Lower lobe of right lung (tissue), 2 donors: ENCODE measurements around the gene HS6ST1. TPM values are rescaled to one million over a fixed set of nuclear protein-coding genes. Genes with fewer than 3 reads are reported as not detected.

Experiments
- ATAC-seq, 2 donors: fragments of 200-7000 bp; cut with Tn5 transposase; one replicate each; pipeline ENCODE4 v1.9.1; 2020 to 2022; ENCODE audit warnings: mild to moderate bottlenecking in 2 of 2, moderate library complexity in 2 of 2
- DNase-seq: peaks from one replicate; pipeline ENCODE4 v3.0.0-alpha.2; 2020
- H3K27ac ChIP-seq: fragments of 200-600 bp; one replicate; pipeline ENCODE4 v1.8.0; 2022
- H3K27me3 ChIP-seq: fragments of 200-600 bp; one replicate; pipeline ENCODE4 v1.8.0; 2022; ENCODE audit warnings: low read depth
- H3K36me3 ChIP-seq: fragments of 200-600 bp; one replicate; pipeline ENCODE4 v1.8.0; 2022; ENCODE audit warnings: mild to moderate bottlenecking
- H3K4me1 ChIP-seq: fragments of 200-600 bp; one replicate; pipeline ENCODE4 v1.8.0; 2022
- H3K4me3 ChIP-seq: fragments of 200-600 bp; one replicate; pipeline ENCODE4 v1.8.0; 2022; ENCODE audit warnings: mild to moderate bottlenecking
- H3K9me3 ChIP-seq: fragments of 200-600 bp; one replicate; pipeline ENCODE4 v1.8.0; 2022
- CTCF ChIP-seq: fragments of 200-600 bp; IDR thresholded peaks from one replicate; pipeline ENCODE4 v1.8.0; 2022; ENCODE audit warnings: antibody characterized with exemption, mild to moderate bottlenecking
- intact Hi-C: fragments of 100-400 bp; cut with DNase I; formaldehyde crosslinking; loops from one replicate; pipeline ENCODE4 v1.11.0; 2022
- total RNA-seq: library from RNA; stranded (reverse); fragmentation: NEBNext Ultra II Directional; extraction: Animal tissue kit (Norgen Biotek cat#: 25700); gene quantifications from one replicate; pipeline ENCODE4 v1.2.1, GENCODE V29; 2021
- donor health status: DM: no; HTN: yes; CAD: no; lungs with severe emphysema.

The HS6ST1 gene
- total RNA-seq, 1 donor from 2014 or later: 26.3 TPM

DNA sequence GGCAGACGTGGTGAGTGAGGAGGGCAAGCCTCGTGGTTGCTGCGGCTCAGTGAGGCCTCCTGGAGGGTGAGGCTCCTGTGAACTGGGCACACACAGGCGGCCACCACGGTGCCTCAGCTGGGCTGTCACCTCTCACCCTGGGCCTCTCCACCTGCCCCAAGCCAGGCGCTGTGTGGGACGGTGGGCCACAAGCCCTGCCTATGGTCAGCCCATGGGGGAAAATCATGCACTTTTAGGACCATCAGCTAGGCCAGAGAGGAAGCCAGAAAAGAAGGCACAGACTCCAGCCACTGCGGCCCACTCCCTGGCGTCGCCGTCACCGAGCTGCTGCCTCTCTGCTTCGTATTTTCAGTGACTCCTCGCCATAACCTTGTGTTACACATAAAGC, 28.5 kb upstream of the HS6ST1 start:
- Histone ChIP-seq H3K4me3 (no peak overlapping the region), H3K27ac (no peak overlapping the region), H3K27me3 (no peaks in the 10 kb centered on the region), H3K9me3 (peaks cover 4% of the 10 kb centered on the region), H3K36me3 (no peaks in the 10 kb centered on the region), H3K4me1 (peaks cover 22% of the 10 kb centered on the region)
- intact Hi-C loops: no loop called here
- DNase-seq (no peak), ATAC-seq (peak; percentile 20 to 25)
- TF ChIP-seq CTCF: no peak

- intact Hi-C loops: no loop called here
- no peak for TF ChIP-seq CTCF
These were observed 27.9 kb upstream of the HS6ST1 start for GRCh38 chr2:128346291-128347170.

DNA sequence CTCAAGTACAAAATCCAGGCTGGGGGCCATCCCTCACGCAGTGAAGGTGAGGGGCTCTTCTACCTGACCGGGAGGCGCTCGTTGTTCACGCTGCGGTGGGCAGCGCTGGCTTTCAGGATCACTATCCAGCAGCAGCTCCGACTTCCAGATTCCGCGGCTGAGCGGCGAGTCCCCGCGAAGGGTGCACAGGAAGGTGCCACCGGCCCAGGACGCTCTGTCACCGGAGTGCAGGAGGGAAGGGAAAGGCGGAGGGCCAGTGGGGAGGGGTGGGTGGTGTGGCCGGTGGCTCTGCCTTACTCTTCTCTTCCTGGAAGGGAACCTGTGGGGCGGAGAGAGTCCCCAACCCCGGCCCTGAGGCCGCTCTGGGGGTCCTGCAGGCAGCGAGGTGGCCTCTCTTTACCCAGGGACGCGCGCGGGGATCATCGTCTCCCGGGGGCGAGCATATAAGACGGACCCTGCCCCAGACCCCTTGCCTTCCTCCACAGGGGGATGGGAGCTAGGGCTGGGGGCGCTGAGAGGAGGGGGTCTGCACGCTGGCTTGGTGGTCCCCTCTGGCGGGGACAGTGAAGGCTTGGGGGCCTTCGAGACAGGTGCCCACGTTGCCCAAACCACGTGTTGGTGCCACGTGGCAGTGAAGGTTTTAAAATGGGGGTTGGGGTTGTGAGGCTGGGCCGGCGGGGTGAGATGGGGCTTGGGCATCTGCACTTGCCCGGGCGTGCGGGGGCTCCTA, 26.9 kb upstream of the HS6ST1 start:
- DNase-seq (no peak), ATAC-seq (peak in 1 of 2 donors; percentile 18)
- no peaks in the 10 kb centered on the region for H3K9me3 ChIP-seq
- H3K27ac ChIP-seq: no peak overlapping the region
- no peak overlapping the region for H3K4me3 ChIP-seq
- intact Hi-C loops: no loop called here
- H3K36me3 ChIP-seq: no peaks in the 10 kb centered on the region
- H3K27me3 ChIP-seq: no peaks in the 10 kb centered on the region
- TF ChIP-seq CTCF: no peak
- peaks cover 22% of the 10 kb centered on the region for H3K4me1 ChIP-seq

More at GRCh38 chr2:128346291-128347170, 27.9 kb upstream of the HS6ST1 start:
- Histone ChIP-seq H3K27me3 (no peaks in the 10 kb centered on the region), H3K4me3 (no peak overlapping the region), H3K9me3 (peaks cover under 1% of the 10 kb centered on the region), H3K27ac (no peak overlapping the region), H3K4me1 (peaks cover 22% of the 10 kb centered on the region), H3K36me3 (no peaks in the 10 kb centered on the region)
- DNase-seq (no peak), ATAC-seq (no peak)

DNA sequence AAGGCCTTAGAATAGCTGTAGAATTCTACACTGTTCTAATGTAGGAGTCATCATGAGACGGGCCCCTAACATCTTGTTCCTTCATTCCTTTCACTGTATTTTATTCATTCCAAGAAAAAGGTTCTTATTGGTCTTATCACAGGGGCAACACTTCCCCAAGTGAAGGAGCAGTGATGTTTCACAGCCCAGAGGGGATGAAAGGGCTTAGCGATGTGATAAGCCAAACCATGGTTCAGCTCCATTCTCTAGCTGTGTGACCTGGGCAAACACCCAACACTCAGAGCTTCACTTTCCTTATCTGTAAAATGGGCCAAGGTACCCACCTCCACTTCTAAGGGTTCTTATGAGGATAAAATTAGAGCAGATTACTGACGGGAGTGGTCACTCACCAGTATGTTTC, 25.4 kb upstream of the HS6ST1 start:
- intact Hi-C loops: no loop called here
- TF ChIP-seq CTCF: no peak
- Histone ChIP-seq H3K27ac (no peak overlapping the region), H3K4me1 (peaks cover 22% of the 10 kb centered on the region), H3K36me3 (no peaks in the 10 kb centered on the region), H3K9me3 (no peaks in the 10 kb centered on the region), H3K4me3 (no peak overlapping the region), H3K27me3 (no peaks in the 10 kb centered on the region)
- ATAC-seq: no peak
- DNase-seq: no peak

- Histone ChIP-seq H3K4me1 (peaks cover 16% of the 10 kb centered on the region), H3K36me3 (no peaks in the 10 kb centered on the region), H3K27me3 (no peaks in the 10 kb centered on the region), H3K27ac (no peak overlapping the region), H3K9me3 (no peaks in the 10 kb centered on the region), H3K4me3 (no peak overlapping the region)
- no peak for TF ChIP-seq CTCF
- ATAC-seq (no peak), DNase-seq (no peak)
- intact Hi-C loops: no loop called here
These were observed 24.8 kb upstream of the HS6ST1 start for GRCh38 chr2:128343459-128343858.
